Activated T-helper 1 cell treated with anti-CD3 and anti-CD28 coated beads, Interleukin-2, amount 50 U/mL, for 16 hours (primary cell): ENCODE data around the gene FN3KRP.

Experiments used
- DNase-seq, 2 donors: peaks; one replicate each; pipeline ENCODE4 v3.0.0-alpha.2; 2020; ENCODE audit warnings: low read depth in 1 of 2, low spot score in 1 of 2

FN3KRP gene

DNA sequence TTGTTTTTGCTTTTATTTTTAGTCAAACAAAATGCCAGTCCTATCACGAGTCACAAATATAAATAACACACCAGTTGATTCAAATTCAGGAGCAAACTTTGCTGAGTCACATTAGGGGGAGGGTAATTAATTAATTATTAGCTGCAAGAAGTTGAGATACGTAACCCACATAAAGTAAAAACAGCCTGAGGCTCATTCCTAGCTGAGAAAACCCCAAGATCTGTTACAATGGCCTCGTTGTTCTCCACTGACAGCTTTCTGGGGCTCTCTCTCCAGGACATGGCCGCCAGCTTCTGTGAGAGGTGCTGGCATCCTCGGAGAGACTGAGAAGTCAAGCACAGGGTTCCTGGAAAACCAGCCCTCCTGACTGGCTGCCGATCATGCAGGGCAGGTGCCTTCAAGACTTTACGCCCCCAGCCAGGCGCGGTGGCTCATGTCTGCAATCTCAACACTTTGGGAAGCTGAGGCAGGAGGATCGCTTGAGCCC, 29.1 kb upstream of the FN3KRP start:
- no peak for DNase-seq

DNA sequence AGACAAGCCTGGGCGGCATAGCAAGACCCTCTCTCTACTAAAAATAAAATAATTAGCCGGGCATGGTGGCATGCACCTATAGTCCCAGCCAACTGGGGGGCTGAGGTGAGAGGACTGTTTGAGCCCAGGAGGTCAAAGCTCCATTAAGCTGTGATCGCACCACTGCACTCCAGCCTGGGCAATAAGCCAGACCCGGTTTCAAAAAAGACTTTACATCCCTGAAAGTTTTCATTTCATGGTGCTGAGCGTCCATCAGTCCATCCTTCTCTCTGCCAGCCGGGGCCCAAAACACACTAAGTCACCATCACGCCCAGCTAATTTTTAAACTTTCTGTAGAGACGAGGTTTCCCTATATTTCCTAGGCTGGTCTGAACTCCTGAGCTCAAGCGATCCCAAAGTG, 28.6 kb upstream of the FN3KRP start:
- no peak for DNase-seq

DNA sequence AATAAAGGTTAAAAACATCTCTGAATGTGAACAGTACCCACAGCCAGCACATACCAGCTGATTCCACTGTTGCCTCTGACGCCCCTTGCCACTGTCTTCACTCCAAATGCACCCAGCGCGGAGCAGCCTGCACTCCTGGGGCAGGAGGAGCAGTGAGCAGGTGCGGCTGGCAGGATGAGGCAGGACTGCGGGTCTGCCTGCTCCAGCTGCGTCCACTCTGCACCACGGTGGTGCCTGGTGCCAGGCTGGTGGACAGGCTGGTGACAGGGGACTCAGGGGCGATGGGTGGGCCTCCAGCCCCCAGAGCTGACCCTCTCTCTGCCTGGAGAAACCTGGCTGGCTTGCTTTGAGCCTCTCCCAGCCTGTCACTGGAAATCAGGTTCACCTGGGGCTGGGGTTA, 27.4 kb upstream of the FN3KRP start:
- no peak for DNase-seq

DNA sequence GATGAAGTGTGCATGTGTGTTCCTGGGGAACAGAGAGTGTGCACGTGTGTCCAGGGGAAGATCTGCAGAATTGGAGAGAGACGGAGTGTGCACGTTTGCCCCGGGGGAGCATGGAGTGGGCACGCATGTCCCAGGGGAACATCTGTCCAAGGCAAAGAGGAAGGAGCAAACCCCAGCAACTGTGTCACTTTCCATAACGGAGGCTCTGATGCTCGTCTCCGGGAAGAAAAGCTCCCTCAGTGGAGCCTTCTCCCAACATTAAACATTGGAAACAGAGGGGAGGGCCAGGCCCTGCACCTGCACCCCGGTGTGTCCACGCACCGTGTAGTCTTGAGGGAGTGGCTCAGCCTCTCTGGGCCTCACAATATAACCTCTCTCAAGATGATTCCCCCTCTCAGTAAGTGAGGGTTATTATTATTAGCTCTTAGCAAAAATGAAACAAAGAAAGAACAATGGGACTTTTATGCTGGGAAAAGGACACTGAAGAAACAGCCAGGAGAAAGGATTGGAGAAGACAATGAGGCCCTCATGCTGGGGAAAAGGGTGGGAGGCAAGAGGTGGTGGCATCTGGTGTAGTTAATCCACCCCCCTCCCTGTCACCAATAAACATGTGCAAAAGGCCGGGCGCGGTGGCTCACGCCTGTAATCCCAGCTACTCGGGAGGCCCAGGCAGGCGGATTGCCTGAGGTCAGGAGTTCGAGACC, 25.6 kb upstream of the FN3KRP start:
- no peak for DNase-seq

DNA sequence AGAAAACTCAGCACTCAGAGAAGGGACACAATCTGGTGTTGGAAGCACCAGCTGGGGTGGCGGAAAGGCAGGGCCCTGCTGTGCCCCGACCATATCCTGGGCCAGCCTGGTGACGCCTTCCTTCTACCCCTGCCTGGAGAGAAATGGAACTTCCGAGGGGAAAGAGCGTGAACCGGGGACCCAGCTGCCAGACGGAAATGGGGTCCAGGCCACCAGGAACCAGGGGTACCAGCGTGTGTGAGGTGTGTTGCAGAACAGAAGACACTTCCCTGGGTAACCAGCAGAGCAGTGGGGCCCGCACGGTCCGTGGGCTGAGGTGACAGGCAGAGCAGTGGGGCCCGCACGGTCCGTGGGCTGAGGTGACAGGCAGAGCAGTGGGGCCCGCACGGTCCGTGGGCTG, 24.8 kb upstream of the FN3KRP start:
- no peak for DNase-seq

DNA sequence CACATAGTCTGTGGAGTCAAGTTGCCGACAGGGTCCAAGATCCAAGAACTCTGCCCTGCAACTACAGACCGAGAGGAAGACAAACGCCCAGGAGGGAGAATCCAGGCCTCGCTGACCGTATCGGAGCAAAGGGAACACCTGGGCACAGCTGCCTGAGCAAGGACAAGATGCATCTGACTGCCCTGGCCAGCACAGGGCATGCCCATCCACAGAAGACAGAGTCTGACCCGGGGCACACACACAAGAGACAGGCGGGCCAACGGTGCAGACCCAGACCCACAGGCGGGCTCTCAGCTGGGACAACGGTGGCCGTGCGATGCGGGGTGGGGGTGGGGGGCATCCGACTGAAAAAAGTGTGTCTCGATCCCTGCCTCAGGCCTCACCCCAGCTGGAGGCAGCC, 24.2 kb upstream of the FN3KRP start:
- no peak for DNase-seq

DNA sequence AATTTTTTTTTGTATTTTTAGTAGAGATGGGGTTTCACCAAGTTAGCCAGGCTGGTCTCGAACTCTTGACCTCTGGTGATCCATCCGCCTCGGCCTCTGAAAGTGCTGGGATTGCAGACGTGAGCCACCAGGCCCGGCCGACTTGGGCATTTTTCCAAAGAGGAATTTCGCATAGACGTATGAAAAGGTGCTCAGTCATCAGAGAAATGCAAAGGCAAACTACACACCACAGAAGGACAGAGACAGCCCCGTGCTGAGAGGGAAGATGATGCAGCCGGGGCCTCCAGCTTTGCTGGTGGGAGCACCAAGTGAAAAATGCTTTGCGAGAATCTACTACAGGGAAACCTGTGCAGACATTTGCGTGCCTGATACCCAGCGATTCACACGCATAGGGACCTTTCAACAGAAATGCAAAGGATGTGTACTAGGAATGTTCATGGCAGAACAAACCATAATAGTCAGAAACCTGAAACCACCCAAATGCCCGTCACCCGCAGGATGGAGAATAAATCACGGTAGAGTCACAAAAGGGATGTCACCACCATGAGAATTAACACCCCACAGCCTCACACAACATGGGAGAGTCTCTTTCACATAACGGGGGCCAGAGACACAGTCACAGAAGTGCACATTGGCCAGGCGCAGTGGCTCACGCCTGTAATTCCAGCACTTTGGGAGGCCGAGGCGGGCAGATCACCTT, 23.2 kb upstream of the FN3KRP start:
- no peak for DNase-seq

DNA sequence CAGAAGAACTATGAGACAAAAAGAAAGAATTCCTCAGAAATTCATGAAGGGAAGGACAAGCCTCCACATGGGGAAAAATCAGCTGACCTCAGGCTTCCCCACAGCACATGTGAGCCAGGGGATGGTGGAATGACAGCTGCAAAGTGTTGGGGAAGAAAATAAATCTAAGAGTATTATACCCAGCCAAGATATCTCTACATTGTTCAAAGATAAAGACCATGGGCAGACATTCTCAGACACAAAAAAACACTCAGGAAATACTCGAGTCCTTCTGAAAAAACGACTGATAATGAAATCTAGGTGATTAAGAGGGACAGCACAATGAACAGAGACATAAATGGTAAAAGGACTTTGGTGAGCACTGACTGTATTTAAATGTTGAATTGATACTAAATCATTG, 21.9 kb upstream of the FN3KRP start:
- no peak for DNase-seq

DNA sequence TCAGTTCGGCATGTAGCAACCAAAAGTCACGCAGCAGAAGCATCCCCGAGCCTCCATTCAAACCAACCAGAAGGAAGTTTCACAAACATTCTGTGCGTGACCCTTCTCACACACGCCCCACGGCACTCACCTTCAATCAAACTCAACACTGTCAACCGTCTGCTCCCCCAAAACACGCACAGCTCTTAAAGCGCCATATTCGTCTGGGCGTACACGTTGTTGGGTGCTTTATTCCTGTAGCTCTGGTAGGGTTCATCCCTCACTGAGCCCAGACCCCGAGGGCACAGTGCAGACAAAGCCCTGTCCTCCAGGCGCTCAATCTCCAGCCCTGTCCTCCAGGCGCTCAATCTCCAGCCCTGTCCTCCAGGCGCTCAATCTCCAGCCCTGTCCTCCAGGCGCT, 20.2 kb upstream of the FN3KRP start:
- no peak for DNase-seq

DNA sequence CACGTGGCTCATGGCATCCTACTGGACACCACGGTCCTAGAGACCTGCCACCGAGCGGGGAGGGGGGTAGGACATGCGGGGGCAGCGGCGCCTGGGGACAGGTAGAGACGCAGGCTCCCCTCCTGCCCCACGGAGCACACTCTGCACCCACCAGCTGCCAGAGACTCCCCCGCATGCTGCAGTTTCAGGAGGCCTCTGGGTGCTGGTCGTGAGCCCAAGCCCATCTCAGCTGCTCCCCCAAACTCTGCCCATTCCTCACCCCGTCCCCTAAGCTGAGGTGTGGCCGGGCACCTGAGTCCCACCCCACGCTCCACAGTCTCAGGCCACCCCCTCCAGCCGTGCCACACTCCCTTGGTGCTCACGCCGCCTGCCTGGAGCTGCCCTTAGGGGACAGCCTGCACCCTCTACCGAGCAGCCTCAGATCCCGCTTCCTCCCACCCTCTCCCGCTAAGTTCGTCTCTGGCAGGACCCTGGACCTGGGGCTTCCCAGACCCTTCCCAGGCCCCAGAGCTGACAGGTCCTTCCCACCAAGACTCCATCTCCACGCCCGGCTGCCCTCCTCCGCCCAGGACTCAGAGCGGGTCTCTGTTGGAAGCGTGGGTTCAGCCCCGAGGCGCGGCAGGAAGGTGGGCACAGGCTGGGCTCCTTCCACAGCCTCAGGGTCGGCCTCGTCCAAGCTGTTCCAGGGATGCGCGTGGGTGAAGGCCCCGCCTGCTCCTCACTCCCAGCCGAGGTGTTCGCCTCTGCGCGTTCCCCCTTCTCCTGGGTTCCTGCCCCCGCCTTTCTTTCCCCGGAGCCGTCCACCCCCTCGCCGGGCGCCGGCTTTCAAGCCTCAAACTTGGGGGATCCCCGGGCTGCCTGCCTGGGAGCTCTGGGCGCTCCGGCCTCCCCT, 19.3 kb upstream of the FN3KRP start:
- DNase-seq, result no peak

DNA sequence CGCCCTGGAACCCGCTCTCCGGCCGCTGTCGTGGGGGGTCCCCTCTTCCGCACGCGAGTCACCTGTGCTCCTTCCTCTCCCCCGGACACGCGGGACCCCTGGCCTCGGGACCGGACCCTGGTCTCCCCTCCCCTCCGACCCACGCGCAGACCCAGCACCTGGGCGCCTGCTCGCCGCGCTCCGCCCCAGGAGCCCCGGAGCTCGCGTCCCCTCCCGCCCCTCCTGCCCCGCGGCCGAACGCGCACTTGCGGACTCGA, 18.8 kb upstream of the FN3KRP start:
- DNase-seq, result no peak

DNA sequence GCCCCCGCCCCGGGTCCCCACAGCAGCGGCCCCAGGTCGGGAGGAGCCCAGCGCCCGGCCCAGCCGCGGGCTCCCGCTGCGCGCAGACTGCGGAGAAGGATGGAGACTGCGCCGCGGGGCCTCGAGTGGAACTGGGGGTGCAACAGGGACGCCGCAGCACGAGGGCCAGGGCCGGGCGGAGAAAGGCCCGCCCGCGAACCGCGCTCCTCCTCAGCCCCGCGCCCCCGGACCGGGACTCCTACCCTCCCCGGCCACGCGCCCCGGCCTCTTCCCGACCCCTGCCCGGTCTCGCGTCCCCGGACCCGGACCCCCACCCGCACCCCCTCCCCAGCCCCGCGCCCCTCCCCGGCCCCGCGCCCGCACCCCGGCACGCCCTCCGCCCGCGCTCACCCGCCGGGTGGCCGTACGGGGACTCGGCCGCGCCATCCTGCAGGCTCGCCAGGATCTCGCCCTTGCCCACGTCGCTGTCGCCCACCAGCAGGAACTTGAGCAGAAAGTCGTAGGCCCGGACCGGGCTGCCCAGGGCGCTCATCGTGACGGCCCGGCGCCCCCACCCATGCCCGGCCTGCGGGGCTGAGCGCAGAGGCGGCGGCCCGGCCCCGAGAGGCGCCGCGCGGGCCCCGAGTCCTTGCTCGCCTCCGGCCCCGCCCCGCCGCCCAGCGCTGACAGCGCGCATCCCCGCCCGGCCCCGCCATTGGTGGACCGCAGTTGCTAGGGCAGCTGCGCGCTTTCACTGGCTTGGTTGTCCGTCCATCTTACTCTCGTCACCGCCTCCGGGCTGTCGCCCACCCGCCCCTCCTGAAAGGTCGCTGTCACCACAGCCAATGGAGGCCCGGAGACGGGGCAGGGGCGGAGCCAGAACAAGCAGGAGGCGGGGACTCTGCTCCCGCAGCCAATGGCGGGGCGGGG, 18.2 kb upstream of the FN3KRP start, which contains the start of gene RAB40B:
Gene RAB40B (minus strand): TSS at position 634 of the 909 bp plus-strand sequence. CDS start 102 bp downstream, at position 532.
- peak; percentile 98 for DNase-seq

DNA sequence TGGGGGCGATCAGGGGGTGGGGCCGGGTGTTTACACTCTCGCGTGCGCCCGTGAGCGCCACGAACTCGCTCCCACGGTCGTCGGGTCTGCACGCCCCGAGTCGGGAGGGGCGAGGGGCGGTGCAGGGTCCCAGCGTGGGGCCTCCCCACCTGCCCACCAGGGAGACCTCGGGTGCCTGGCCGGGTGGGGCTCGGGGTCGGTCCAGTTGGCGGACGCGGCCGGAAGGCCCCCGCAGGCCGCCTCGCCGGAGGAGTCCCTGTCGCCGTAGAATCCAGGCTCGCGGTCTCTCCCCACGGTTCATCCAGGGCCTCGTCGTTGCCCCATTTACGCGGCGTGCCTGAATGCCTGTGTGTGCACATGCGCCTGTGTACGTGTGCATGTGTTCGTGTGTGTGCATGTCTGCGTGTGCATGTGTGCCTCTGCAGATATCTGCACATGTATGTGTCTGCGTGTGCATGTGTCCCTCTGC, 17.5 kb upstream of the FN3KRP start:
- DNase-seq, result no peak

DNA sequence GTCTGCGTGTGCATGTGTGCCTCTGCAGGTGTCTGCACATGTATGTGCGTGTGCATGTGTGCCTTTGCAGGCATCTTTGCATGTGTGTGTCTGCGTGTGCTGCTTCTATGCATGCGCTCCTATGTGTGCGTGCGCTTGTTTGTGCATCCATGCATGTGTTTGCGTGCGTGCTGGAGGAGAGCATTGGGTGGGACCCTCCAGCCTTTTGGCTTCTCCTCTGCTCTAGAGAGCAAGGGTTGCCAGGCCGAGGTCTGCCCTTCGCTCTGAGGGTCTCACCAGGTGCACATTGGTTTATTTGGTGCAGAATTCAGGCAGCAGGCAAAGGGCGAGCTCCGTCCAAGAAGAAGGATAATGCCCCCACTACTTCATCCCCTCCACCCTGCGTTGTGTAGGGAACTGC, 17.0 kb upstream of the FN3KRP start:
- no peak for DNase-seq

DNA sequence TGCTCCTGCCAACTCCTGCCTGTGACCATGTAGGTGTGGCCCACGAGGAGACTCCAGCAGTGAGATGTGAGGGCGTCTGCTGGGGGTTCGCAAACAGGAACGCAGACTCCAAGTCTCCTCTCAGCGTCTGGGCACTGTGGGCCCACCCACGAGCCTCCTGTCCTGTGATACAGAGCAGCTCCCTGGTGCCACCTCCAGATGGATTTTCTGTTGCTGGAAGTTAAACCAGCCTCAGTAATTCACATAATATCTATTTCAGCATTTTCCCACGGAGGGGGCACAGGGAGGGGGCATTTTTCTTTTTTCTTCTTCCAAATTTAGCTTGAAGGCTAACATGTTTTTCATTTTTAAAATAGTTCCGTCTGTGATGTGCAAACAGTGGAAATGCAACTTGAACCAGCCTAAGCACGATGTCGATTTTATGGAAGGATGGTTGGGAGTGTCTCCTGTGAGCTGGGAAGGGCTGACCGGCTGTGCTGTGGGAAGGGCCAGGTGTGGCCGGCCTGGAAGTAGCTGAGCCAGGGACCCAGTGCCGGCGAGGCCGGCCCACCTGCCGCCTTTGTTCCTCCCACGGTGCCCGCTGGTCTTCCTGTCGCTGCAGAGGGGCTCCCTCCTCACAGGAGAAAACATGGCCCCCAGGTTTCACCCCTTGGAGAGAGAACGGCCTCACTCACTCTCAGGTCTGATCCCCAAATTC, 14.1 kb upstream of the FN3KRP start:
- no peak for DNase-seq

DNA sequence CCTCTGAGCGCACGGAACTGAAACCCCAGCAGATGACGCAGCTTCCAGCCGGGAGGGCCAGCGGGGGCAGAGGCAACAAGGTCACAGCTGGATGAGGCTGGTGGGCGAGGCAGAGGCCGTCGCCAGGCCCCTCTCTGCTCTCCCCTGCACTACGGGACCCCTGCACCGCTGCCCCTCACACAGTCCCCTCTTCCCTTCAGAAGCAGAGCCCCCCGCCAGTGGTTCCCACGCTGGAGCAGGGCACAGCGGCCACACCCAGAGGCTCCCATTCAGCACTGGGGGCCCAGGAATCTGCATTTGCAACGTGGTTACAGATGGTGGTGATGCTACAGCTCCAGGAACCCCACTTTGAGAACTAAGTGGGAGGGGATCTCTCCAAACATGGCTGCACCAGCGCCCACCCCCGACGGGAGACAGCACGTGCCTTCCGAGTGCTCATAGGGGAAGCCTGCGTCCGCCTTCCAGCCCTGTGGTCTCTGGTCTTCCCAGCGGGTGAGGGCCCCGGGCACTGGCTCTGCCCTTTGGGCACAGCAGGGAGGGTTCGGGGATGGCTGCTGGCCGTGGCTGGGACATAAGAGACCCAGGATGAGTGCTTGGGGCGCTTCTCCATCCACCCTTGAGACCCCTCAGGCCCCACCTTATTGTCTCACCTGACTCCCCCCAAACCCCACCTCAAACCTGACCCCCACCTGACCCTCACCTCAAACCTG, 13.3 kb upstream of the FN3KRP start:
- no peak for DNase-seq

DNA sequence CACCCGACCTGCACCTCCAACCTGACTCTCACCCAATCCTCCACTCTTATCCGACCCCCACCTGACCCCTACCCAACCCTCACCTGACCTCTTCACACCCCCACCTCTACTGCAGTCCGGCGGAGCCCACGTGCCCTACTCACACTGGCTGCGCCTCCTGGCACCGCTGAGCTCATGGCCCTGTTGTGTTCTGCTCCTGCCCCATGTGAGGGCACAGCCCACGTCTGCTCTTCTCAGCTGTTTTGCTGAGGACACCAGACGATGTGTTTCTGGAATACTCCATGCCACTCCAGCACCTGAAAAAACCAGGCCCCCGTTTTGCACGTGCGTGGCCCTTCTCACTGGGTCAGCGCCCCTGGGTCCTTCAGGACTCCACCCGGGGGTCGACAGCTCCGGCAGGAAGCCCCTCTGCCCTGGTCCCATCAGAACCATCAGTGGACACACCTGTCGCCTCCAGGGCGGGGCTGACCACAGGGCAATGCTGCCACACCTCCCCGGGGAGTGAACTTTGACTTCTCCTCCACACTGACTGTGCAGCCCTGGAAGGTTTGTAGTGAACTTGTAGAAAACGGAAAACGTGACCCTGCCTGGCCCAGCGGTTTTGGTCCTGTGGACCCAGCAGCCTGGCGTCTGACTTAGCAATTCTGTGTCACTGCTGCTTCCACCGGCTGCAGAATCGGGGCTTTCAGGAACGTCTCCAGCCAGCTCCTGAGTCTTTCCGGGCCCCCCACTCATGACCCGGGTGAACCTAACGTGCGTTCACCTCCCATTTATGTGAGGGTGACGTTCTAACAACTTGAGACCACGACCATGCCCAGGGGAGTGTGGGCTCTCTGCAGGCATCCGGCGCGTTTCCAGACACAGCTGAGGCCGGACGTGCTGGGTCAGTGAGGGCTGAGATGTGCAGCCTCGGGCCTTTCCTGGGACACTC, 12.3 kb upstream of the FN3KRP start:
- DNase-seq, result no peak

DNA sequence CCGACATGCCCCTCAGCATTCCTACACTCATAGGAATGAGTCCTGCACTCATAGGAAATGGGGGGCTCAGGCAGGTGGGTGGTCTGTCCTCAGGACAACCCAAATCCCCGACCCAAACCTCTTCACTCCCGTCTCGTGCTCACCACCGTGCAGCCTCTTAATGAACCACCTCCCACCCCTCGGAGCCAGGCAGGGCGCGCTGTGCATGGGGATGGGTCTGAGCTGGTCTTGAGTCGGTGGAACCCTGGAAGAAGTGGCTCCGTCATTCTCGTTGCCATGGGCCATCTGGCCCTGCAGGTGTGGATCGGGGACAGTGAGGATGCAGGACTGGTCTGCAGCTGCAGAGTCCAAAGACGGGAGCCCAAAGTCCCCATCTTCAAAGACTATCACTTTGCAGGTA, 11.6 kb upstream of the FN3KRP start:
- no peak for DNase-seq

DNA sequence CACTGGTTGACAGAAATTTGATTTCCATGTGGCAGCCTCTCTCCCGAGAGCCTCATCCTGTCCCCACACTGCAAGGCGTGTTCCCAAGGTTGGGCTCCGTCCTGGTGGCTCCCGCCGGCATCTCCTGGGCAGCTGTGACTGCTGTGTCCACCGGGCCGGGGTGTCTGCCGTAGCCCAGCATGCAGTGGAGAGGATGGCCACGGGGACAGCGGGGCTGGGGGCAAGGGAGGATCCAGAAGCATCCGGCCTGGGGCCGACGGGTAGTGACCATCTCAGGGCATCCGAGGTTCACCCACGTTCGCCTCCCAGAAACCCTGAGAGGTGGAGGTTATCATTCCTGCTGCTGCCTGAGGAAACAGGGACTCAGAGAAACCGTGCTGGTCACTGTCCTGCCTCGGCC, 10.8 kb upstream of the FN3KRP start:
- no peak for DNase-seq
